ENCODE results near the gene CCDC63. TPM values are rescaled to one million over a fixed set of nuclear protein-coding genes. Genes with fewer than 3 reads are reported as not detected.

The CCDC63 gene
- total RNA-seq, 1 experiment from 2014 or later: 0.98 TPM

DNA sequence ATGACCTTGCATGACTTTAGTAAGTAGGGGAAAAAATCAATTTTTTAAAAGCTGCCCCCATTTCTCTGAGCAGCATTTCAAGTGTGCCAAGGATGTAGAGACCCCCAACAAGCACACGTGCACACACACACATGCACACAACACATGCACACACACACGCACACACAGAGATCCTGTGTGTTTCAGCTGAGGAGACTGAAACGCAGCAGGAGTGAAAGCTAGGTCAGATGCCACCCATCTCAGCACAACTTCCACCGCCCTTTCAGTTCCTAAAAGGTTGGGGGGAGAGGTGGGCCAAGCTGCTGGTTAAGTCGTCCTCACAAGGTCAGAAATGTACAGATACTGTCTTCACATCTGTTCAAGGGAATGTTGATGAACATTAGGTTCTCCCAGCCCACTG, 59.7 kb downstream of the CCDC63 start:
- peaks cover 6% of the 10 kb centered on the region for H3K27me3 Mint-ChIP-seq (ENCODE audit: low read depth)
- H3K9me3 Mint-ChIP-seq: no peaks in the 10 kb centered on the region; the same call in 1 of the 2 replicates
- no peak overlapping the region for H3K27ac Mint-ChIP-seq
- ATAC-seq: no peak
- no peak overlapping the region for H3K4me3 Mint-ChIP-seq
- no peaks in the 10 kb centered on the region for H3K4me1 Mint-ChIP-seq
- DNase-seq (ENCODE audit: low spot score): no peak
- CTCF ChIA-PET: interaction anchor here (1.2 kb wide), 1 partner anchor 30 kb away, joined by 3 read pairs; no protein-coding TSS in a partner anchor
- no peaks in the 10 kb centered on the region for H3K36me3 Mint-ChIP-seq
- POLR2A ChIA-PET: no interaction called here
- TF ChIP-seq ATF1 (CRISPR knock-in tag; IDR thresholded peaks at IDR 0.05): no peak
- TF ChIP-seq, protein P1, sequence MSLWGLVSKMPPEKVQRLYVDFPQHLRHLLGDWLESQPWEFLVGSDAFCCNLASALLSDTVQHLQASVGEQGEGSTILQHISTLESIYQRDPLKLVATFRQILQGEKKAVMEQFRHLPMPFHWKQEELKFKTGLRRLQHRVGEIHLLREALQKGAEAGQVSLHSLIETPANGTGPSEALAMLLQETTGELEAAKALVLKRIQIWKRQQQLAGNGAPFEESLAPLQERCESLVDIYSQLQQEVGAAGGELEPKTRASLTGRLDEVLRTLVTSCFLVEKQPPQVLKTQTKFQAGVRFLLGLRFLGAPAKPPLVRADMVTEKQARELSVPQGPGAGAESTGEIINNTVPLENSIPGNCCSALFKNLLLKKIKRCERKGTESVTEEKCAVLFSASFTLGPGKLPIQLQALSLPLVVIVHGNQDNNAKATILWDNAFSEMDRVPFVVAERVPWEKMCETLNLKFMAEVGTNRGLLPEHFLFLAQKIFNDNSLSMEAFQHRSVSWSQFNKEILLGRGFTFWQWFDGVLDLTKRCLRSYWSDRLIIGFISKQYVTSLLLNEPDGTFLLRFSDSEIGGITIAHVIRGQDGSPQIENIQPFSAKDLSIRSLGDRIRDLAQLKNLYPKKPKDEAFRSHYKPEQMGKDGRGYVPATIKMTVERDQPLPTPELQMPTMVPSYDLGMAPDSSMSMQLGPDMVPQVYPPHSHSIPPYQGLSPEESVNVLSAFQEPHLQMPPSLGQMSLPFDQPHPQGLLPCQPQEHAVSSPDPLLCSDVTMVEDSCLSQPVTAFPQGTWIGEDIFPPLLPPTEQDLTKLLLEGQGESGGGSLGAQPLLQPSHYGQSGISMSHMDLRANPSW (CRISPR knock-in tag; conservative IDR thresholded peaks at IDR 0.05; ENCODE audit: low read depth): no peak
- TF ChIP-seq, protein P2, sequence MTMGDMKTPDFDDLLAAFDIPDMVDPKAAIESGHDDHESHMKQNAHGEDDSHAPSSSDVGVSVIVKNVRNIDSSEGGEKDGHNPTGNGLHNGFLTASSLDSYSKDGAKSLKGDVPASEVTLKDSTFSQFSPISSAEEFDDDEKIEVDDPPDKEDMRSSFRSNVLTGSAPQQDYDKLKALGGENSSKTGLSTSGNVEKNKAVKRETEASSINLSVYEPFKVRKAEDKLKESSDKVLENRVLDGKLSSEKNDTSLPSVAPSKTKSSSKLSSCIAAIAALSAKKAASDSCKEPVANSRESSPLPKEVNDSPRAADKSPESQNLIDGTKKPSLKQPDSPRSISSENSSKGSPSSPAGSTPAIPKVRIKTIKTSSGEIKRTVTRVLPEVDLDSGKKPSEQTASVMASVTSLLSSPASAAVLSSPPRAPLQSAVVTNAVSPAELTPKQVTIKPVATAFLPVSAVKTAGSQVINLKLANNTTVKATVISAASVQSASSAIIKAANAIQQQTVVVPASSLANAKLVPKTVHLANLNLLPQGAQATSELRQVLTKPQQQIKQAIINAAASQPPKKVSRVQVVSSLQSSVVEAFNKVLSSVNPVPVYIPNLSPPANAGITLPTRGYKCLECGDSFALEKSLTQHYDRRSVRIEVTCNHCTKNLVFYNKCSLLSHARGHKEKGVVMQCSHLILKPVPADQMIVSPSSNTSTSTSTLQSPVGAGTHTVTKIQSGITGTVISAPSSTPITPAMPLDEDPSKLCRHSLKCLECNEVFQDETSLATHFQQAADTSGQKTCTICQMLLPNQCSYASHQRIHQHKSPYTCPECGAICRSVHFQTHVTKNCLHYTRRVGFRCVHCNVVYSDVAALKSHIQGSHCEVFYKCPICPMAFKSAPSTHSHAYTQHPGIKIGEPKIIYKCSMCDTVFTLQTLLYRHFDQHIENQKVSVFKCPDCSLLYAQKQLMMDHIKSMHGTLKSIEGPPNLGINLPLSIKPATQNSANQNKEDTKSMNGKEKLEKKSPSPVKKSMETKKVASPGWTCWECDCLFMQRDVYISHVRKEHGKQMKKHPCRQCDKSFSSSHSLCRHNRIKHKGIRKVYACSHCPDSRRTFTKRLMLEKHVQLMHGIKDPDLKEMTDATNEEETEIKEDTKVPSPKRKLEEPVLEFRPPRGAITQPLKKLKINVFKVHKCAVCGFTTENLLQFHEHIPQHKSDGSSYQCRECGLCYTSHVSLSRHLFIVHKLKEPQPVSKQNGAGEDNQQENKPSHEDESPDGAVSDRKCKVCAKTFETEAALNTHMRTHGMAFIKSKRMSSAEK (CRISPR knock-in tag; IDR thresholded peaks at IDR 0.05; ENCODE audit: borderline replicate concordance): no peak

DNA sequence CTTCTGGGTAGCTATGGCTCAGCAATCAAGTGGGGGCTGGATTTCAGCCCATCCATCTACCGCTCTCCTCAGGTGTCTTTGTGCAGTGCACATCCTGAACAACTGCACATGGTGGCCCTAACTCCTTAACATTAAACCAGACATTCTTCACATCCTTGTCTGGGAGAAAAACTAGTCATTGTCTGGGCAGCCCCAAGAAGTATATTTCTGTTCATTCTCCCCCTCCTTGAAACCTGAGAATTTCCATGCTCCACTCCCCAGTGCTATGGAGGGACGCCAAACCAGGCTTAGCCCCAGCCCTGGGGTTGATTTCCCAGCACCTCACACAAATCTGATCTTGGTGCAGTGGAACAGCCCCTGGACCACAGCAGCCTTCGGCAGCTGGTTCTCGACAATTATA, 60.2 kb downstream of the CCDC63 start:
- no peaks in the 10 kb centered on the region; the same call in 1 of the 2 replicates for H3K9me3 Mint-ChIP-seq
- H3K4me3 Mint-ChIP-seq: no peak overlapping the region
- H3K27me3 Mint-ChIP-seq (ENCODE audit: low read depth): peaks cover 6% of the 10 kb centered on the region
- H3K4me1 Mint-ChIP-seq: no peaks in the 10 kb centered on the region
- no peak for TF ChIP-seq FOXP1 (CRISPR knock-in tag; IDR thresholded peaks at IDR 0.05; ENCODE audit: borderline replicate concordance)
- TF ChIP-seq, protein P3, sequence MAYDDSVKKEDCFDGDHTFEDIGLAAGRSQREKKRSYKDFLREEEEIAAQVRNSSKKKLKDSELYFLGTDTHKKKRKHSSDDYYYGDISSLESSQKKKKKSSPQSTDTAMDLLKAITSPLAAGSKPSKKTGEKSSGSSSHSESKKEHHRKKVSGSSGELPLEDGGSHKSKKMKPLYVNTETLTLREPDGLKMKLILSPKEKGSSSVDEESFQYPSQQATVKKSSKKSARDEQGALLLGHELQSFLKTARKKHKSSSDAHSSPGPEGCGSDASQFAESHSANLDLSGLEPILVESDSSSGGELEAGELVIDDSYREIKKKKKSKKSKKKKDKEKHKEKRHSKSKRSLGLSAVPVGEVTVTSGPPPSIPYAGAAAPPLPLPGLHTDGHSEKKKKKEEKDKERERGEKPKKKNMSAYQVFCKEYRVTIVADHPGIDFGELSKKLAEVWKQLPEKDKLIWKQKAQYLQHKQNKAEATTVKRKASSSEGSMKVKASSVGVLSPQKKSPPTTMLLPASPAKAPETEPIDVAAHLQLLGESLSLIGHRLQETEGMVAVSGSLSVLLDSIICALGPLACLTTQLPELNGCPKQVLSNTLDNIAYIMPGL (CRISPR knock-in tag; IDR thresholded peaks at IDR 0.05): no peak
- no peak for DNase-seq (ENCODE audit: low spot score)
- no peaks in the 10 kb centered on the region for H3K36me3 Mint-ChIP-seq
- POLR2A ChIA-PET: no interaction called here
- H3K27ac Mint-ChIP-seq: no peak overlapping the region
- CTCF ChIA-PET: interaction anchor here (1.2 kb wide), 1 partner anchor 29 kb away, joined by 3 read pairs; no protein-coding TSS in a partner anchor
- ATAC-seq: no peak

DNA sequence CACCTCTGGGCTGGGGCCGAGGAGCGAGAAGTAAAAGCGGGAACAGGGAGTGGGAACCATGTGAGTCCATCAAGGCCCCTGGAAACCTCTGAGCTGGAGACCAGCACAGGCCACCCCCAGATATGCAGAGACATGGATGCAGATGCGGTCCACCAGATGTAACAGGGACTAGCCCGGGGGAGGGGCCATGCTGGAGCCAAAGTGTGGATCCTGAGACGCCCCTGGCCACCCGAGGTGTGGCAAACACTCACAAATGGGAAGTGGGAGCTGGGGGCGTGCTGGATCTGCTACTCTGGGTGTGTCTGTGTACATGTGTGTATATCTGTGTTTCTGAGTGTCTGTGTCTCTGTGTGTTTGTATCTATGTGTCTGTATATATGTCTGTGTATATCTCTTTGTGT, 60.8 kb downstream of the CCDC63 start:
- Mint-ChIP-seq H3K36me3 (no peaks in the 10 kb centered on the region), H3K27ac (no peak overlapping the region), H3K9me3 (no peaks in the 10 kb centered on the region; the same call in 1 of the 2 replicates), H3K4me3 (no peak overlapping the region), H3K4me1 (no peaks in the 10 kb centered on the region), H3K27me3 (ENCODE audit: low read depth) (peaks cover 6% of the 10 kb centered on the region)
- TF ChIP-seq, protein P4, sequence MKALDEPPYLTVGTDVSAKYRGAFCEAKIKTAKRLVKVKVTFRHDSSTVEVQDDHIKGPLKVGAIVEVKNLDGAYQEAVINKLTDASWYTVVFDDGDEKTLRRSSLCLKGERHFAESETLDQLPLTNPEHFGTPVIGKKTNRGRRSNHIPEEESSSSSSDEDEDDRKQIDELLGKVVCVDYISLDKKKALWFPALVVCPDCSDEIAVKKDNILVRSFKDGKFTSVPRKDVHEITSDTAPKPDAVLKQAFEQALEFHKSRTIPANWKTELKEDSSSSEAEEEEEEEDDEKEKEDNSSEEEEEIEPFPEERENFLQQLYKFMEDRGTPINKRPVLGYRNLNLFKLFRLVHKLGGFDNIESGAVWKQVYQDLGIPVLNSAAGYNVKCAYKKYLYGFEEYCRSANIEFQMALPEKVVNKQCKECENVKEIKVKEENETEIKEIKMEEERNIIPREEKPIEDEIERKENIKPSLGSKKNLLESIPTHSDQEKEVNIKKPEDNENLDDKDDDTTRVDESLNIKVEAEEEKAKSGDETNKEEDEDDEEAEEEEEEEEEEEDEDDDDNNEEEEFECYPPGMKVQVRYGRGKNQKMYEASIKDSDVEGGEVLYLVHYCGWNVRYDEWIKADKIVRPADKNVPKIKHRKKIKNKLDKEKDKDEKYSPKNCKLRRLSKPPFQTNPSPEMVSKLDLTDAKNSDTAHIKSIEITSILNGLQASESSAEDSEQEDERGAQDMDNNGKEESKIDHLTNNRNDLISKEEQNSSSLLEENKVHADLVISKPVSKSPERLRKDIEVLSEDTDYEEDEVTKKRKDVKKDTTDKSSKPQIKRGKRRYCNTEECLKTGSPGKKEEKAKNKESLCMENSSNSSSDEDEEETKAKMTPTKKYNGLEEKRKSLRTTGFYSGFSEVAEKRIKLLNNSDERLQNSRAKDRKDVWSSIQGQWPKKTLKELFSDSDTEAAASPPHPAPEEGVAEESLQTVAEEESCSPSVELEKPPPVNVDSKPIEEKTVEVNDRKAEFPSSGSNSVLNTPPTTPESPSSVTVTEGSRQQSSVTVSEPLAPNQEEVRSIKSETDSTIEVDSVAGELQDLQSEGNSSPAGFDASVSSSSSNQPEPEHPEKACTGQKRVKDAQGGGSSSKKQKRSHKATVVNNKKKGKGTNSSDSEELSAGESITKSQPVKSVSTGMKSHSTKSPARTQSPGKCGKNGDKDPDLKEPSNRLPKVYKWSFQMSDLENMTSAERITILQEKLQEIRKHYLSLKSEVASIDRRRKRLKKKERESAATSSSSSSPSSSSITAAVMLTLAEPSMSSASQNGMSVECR (CRISPR knock-in tag; IDR thresholded peaks at IDR 0.05; ENCODE audit: borderline replicate concordance): no peak
- TF ChIP-seq ZBTB21 (CRISPR knock-in tag; IDR thresholded peaks at IDR 0.05; ENCODE audit: borderline replicate concordance) (no peak), KAT7 (CRISPR knock-in tag; IDR thresholded peaks at IDR 0.05; ENCODE audit: borderline replicate concordance) (no peak), TEAD1 (CRISPR knock-in tag; IDR thresholded peaks at IDR 0.05) (no peak), IRF2 (CRISPR knock-in tag; IDR thresholded peaks at IDR 0.05; ENCODE audit: borderline replicate concordance, low read depth) (no peak), ZNF671 (CRISPR knock-in tag; IDR thresholded peaks at IDR 0.05) (no peak), PRRX2 (CRISPR knock-in tag; IDR thresholded peaks at IDR 0.05) (no peak)
- TF ChIP-seq, protein P5, sequence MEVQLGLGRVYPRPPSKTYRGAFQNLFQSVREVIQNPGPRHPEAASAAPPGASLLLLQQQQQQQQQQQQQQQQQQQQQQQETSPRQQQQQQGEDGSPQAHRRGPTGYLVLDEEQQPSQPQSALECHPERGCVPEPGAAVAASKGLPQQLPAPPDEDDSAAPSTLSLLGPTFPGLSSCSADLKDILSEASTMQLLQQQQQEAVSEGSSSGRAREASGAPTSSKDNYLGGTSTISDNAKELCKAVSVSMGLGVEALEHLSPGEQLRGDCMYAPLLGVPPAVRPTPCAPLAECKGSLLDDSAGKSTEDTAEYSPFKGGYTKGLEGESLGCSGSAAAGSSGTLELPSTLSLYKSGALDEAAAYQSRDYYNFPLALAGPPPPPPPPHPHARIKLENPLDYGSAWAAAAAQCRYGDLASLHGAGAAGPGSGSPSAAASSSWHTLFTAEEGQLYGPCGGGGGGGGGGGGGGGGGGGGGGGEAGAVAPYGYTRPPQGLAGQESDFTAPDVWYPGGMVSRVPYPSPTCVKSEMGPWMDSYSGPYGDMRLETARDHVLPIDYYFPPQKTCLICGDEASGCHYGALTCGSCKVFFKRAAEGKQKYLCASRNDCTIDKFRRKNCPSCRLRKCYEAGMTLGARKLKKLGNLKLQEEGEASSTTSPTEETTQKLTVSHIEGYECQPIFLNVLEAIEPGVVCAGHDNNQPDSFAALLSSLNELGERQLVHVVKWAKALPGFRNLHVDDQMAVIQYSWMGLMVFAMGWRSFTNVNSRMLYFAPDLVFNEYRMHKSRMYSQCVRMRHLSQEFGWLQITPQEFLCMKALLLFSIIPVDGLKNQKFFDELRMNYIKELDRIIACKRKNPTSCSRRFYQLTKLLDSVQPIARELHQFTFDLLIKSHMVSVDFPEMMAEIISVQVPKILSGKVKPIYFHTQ (CRISPR knock-in tag; IDR thresholded peaks at IDR 0.05): no peak
- TF ChIP-seq, protein P6, sequence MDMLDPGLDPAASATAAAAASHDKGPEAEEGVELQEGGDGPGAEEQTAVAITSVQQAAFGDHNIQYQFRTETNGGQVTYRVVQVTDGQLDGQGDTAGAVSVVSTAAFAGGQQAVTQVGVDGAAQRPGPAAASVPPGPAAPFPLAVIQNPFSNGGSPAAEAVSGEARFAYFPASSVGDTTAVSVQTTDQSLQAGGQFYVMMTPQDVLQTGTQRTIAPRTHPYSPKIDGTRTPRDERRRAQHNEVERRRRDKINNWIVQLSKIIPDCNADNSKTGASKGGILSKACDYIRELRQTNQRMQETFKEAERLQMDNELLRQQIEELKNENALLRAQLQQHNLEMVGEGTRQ (CRISPR knock-in tag; IDR thresholded peaks at IDR 0.05): no peak
- ATAC-seq (no peak), DNase-seq (ENCODE audit: low spot score) (no peak)
- CTCF ChIA-PET: interaction anchor here (1.2 kb wide), 1 partner anchor 29 kb away, joined by 3 read pairs; no protein-coding TSS in a partner anchor
- POLR2A ChIA-PET: no interaction called here
